Measurements from ENCODE around the gene COL11A1. TPM values are rescaled to one million over a fixed set of nuclear protein-coding genes. Genes with fewer than 3 reads are reported as not detected.

Gene COL11A1
- total RNA-seq, 1 experiment from 2014 or later: not detected

- H3K4me3 ChIP-seq (ENCODE audit: low read depth, low read length): no peak overlapping the region
- intact Hi-C loops (cut with micrococcal nuclease; ENCODE audit: unreplicated experiment): no loop called here
- BruUV-seq (replicated peaks): no TSS peak
These were observed 464 bp downstream of the COL11A1 start for GRCh38 chr1:103107741-103108375.

GRCh38 chr1:103106426-103107341 is 1.6 kb downstream of the COL11A1 start:
- peak in 1 of 2 experiments; percentile 14 for TF ChIP-seq CTCF (IDR thresholded peaks at IDR 0.05; ENCODE audit: insufficient read depth in 1 of 2, low read depth in 1 of 2, low read length in 1 of 2, severe bottlenecking in 1 of 2, unreplicated experiment in 1 of 2)
- Mint-ChIP-seq H3K27ac (ENCODE audit: unreplicated experiment) (no peak overlapping the region), H3K4me1 (ENCODE audit: low read depth, unreplicated experiment) (no peaks in the 10 kb centered on the region), H3K27me3 (ENCODE audit: insufficient read depth, unreplicated experiment) (no peaks in the 10 kb centered on the region), H3K36me3 (ENCODE audit: insufficient read depth, unreplicated experiment) (no peaks in the 10 kb centered on the region), H3K4me3 (ENCODE audit: unreplicated experiment) (no peak overlapping the region), H3K9me3 (ENCODE audit: unreplicated experiment) (no peaks in the 10 kb centered on the region)
- H3K4me3 ChIP-seq (ENCODE audit: low read depth, low read length): no peak overlapping the region
- H3K27me3 ChIP-seq (replicated peaks; ENCODE audit: control insufficient read depth, insufficient read depth, low read length): no peaks in the 10 kb centered on the region
- no peaks in the 10 kb centered on the region for H3K9me3 ChIP-seq
- POLR2A ChIA-PET: no interaction called here
- CTCF ChIA-PET: interaction anchor here (1.8 kb wide), 1 partner anchor 354 kb away, joined by 9 read pairs; no protein-coding TSS in a partner anchor
- peak in 1 of 2 experiments; percentile 33 for DNase-seq
- no peaks in the 10 kb centered on the region for H3K4me1 ChIP-seq
- BruUV-seq (replicated peaks): no TSS peak
- H3K36me3 ChIP-seq (ENCODE audit: control insufficient read depth, insufficient read depth, low read length): no peaks in the 10 kb centered on the region
- intact Hi-C loops (cut with micrococcal nuclease; ENCODE audit: unreplicated experiment): loop anchor here (1.0 kb wide), 2 partner anchors 355 to 409 kb away; no protein-coding TSS in a partner anchor

More at GRCh38 chr1:103107741-103108375, 464 bp downstream of the COL11A1 start:
- H3K27me3 ChIP-seq (replicated peaks; ENCODE audit: control insufficient read depth, insufficient read depth, low read length): no peaks in the 10 kb centered on the region
- no peaks in the 10 kb centered on the region for H3K36me3 ChIP-seq (ENCODE audit: control insufficient read depth, insufficient read depth, low read length)
- Mint-ChIP-seq H3K4me3 (ENCODE audit: unreplicated experiment) (no peak overlapping the region), H3K4me1 (ENCODE audit: low read depth, unreplicated experiment) (no peaks in the 10 kb centered on the region), H3K9me3 (ENCODE audit: unreplicated experiment) (no peaks in the 10 kb centered on the region), H3K36me3 (ENCODE audit: insufficient read depth, unreplicated experiment) (no peaks in the 10 kb centered on the region), H3K27ac (ENCODE audit: unreplicated experiment) (no peak overlapping the region), H3K27me3 (ENCODE audit: insufficient read depth, unreplicated experiment) (no peaks in the 10 kb centered on the region)
- TF ChIP-seq CTCF (IDR thresholded peaks at IDR 0.05; ENCODE audit: insufficient read depth in 1 of 2, low read depth in 1 of 2, low read length in 1 of 2, severe bottlenecking in 1 of 2, unreplicated experiment in 1 of 2): no peak
- ChIA-PET CTCF (no interaction called here), POLR2A (no interaction called here)
- H3K9me3 ChIP-seq: no peaks in the 10 kb centered on the region
- H3K4me1 ChIP-seq: no peaks in the 10 kb centered on the region
- no peak for DNase-seq

- Mint-ChIP-seq H3K4me3 (ENCODE audit: unreplicated experiment) (no peak overlapping the region), H3K9me3 (ENCODE audit: unreplicated experiment) (no peaks in the 10 kb centered on the region), H3K36me3 (ENCODE audit: insufficient read depth, unreplicated experiment) (no peaks in the 10 kb centered on the region), H3K27me3 (ENCODE audit: insufficient read depth, unreplicated experiment) (no peaks in the 10 kb centered on the region), H3K4me1 (ENCODE audit: low read depth, unreplicated experiment) (no peaks in the 10 kb centered on the region), H3K27ac (ENCODE audit: unreplicated experiment) (no peak overlapping the region)
- no peaks in the 10 kb centered on the region for H3K9me3 ChIP-seq
- no peaks in the 10 kb centered on the region for H3K36me3 ChIP-seq (ENCODE audit: control insufficient read depth, insufficient read depth, low read length)
- no TSS peak for BruUV-seq (replicated peaks)
- intact Hi-C loops (cut with micrococcal nuclease; ENCODE audit: unreplicated experiment): no loop called here
- no peaks in the 10 kb centered on the region for H3K4me1 ChIP-seq
- no peak for DNase-seq
- H3K27me3 ChIP-seq (replicated peaks; ENCODE audit: control insufficient read depth, insufficient read depth, low read length): no peaks in the 10 kb centered on the region
- ChIA-PET CTCF (no interaction called here), POLR2A (no interaction called here)
- TF ChIP-seq CTCF (IDR thresholded peaks at IDR 0.05; ENCODE audit: insufficient read depth in 1 of 2, low read depth in 1 of 2, low read length in 1 of 2, severe bottlenecking in 1 of 2, unreplicated experiment in 1 of 2): no peak
- H3K4me3 ChIP-seq (ENCODE audit: low read depth, low read length): no peak overlapping the region
These were observed 6.9 kb downstream of the COL11A1 start for GRCh38 chr1:103101399-103101798.
